HG02840 (cell line): ENCODE data around the gene WIZ.
A peak's percentile ranks its signal among the peaks of the same experiment; 100 is the strongest.

Source experiments
- ATAC-seq: cut with Tn5 transposase; IDR thresholded peaks from one replicate; pipeline ENCODE4 v1.9.1; 2021; ENCODE audit warnings: mild to moderate bottlenecking, moderate library complexity, moderate number of reproducible peaks; ENCODE audit not compliant: unreplicated experiment, low FRiP score

WIZ gene

GRCh38 chr19:15445807-15446376, 3.9 kb downstream of the WIZ start:
- no peak for ATAC-seq

DNA sequence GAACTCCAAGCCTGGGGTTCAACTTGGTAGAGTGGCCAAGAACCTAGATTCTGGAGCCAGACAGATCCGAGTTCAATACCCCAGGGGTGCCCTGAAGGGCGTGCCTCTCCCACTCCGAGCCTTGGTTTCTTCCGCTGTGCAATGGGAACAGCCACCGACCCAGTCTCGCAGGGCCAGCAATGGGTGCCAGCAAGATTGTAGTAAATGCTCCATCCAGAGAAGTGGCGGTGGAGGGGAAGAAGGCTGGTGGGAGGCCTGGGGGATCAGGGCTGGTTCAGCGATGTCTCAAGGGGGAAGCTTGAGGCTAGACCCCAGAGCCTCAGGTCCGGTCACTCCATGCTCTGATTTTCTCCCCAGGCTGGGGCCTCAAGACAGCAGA, 4.5 kb downstream of the WIZ start:
- ATAC-seq = no peak

GRCh38 chr19:15444505-15445226, 5.1 kb downstream of the WIZ start:
- no peak for ATAC-seq

GRCh38 chr19:15443838-15444237, 5.9 kb downstream of the WIZ start:
- no peak for ATAC-seq

GRCh38 chr19:15443325-15443724, 6.4 kb downstream of the WIZ start:
- no peak for ATAC-seq

DNA sequence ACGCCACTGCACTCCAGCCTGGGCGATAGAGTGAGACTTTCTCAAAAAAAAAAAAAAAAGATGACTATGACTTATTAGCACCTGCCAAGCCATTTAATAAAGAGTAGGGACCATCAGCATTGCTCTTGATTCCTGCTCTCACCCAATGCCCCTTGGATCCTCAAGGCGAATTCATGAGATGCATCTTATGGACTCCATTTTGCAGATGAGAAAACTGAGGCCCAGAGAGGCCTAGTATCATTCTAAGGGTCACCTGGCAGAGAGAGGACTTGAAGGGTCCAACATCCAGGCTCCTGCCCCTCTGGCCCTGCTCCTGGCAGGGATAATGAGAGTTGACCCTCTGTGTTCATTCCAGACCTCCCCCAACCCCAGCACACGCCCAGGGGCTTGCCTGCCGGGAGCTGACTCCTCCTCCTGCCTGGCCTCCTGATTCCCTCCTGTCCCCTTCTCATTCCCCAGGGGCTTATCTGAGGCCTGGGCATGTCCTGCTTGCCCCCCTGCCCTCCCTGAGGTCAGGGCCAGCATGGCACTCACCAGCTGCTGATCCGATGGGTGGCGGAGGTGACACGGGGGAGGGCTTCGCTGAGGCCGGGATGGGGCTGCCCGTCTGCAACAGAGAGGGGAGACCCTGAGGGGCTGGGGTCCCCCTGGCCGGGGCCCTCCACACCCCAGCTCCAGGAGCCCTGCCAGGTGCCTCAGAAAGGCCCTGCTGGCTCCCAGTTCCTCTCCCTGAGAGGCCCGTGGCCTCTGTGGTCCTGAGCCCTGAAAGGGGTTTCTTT, 7.4 kb downstream of the WIZ start:
- ATAC-seq = no peak

DNA sequence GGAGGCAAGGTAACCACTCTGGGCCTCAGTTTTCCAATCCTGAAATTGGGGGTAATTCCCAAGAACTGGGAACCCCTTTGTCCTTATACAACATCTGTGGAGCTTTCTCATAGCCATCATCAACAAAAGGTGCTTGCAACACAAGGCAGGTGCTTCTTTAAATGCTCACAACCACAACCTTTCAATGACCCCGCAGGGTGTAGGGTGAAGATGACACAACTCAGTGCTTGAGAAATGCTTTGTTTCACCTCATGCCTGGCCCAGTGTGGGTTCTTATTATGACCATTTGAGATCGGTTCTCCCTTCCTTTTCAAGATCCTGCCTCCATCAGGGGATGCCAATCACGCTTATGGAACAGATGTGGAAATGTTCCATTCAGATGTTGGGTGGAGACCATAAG, 8.4 kb downstream of the WIZ start:
- ATAC-seq = no peak

DNA sequence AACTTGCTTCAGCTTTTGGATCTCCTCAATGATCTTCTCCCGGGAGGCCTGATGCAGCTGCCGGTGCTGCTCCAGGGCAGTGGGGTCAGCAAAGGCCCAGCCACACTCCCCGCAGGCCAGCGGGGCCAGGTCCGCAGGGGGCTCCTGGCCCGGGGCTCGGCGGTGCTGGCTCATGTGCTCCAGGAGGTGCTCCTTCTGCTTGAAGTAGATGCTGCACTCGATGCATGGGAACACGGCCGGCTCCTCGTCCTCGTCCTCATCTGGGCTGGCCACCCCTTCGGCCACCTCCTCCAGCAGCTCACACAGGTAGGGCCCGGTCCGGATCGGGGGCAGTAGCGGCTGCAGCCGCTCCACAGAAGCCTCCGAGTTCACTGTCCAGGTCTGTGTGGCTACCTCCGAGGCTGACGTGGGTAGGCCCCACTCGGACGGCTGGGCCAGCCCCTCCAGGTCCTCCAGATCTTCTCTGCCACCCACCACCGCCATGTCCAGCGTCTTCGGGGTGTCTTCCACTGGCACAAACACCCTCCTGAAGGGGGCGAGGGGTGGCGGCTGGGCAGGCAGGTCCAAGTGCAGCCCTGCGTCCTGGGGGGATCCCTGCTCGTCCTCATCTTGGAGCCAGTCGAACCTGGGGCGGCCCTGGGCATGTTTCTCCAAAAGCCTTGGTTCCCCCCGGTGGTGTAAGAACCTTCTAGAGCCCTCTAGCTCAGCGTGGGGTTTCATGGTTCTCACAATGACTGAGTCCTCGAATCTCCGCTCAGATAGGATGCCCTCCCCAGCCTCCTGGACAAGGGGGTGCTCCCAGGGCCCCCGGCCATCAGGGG, 9.7 kb downstream of the WIZ start:
- ATAC-seq = no peak

DNA sequence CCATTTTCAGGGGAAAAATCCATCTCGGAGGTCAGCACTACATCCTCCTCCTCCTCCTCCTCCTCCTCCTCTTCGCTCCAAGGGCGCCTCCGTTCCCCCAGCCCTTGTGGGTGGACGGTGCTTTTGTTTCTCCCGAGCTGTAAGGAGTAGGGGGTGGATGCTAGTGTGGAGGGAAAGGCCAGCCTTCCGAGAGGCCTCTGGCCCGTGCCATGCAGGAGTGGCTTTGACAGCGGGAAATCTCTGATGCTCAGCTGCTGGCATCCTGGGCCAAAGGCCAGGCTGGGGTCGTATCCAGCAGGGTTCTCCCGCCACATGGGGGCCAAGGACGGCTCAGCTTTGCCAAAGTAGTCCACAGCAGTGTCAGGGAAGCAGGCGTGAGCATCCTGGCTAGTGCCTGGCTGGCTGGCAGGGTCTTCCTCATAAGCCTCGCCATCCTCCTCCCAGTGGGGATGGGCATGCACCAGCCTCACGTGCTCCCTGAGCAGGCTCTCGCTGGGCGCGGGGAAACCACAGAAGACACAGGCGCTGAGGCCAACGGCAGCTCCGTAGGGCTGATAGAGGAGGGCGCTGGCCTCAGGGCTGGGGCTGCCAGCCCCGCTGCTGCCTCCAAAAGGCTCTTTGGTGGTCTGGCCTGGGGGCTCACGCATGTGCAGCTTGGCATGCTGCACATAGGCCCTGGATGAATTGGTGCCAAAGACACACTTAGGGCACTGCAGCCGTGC, 10.5 kb downstream of the WIZ start:
- no peak for ATAC-seq

GRCh38 chr19:15438577-15438976, 11.2 kb downstream of the WIZ start:
- no peak for ATAC-seq

DNA sequence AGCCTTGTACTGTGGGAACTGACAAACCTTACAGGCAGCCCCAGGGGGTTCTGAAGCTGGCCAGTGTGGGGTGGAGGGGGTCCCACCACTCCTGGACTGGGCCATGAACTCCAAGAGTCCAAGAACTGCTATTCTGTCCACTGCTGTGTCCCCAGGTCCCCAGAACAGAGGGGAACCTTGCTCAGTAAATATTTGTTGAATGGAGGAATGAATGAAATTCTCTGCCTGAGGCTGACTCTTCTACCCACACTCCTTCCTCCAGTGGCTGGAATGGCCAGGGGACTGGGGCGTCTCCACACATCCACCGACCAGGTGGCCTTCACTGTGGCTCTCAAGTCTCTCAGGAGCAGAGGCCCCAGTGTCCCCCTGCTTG, 11.6 kb downstream of the WIZ start:
- ATAC-seq = no peak

GRCh38 chr19:15437355-15438123, 12.2 kb downstream of the WIZ start:
- ATAC-seq = no peak

- ATAC-seq = no peak
These were observed 13.0 kb downstream of the WIZ start for GRCh38 chr19:15436826-15437110.

GRCh38 chr19:15436012-15436825, 13.5 kb downstream of the WIZ start:
- ATAC-seq = no peak

- no peak for ATAC-seq
These were observed 16.2 kb downstream of the WIZ start for GRCh38 chr19:15433519-15434069.

DNA sequence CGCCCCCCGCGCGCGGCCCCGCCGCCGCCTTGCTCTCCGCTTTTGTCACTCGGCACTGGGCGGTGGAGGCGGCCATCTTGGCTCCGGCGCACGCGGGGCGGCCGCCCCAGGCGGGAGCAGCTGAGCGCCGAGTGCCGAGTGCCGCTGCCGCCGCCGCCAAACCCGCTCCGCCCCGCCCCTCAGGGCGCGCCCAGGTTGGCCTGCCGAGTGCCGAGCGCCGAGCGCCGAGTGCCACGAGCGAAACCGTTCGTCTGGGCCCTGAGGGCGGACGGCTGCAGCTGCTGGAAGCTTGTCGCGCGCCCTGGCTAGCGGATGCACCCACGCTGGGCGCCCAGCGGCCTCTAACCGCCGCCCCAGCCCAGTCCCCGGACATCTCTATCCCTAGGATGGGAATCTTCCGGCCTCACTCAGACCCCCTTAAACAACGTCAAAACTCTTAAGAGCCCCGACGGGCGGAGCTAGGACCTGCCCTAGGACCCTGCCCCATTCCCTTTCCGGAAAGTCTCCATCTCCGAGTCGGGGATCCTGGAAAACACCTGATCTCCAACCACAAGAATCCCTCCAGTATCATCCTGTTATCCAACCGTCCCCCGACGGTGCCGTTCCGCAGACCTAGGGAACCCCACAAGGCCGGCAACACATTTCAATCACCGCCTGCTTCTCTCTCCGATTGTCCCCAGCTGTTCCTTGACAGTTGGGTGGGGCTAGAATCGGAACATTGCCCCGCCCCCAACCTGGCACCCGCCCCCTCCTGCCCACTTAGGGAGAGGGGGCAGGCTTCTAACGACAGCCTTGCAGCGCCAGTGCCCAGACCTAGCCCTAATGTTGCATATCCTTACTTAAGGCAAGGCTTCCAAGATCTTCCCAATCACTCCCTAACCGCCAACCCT, 16.9 kb downstream of the WIZ start:
- peak; percentile 64 for ATAC-seq

DNA sequence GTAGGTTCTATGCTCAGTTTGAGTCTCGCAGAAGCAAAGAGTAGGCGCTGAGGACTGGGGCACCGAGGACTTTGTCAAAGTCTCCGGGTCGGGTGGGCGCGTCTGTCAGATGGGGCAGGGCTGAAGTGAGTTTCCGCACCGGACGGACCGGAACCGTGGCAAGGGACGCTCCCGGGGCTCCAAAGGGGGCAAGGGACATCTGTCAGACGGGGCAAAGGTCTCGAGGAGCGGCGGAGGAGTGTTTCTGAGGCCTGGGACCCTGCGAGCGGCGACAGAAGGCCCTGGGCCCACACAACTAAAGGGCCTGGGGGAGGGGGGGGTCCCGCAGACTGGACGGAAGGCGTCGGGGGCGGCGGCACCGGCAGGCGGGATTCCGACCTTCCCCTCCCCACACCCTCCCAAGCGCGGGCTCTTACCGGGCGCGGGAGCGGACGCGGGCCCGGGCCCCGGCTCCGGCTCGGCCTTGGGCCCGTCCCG, 17.7 kb downstream of the WIZ start:
- ATAC-seq = no peak
